ENCODE results near the gene CPA5.

The CPA5 gene

GRCh38 chr7:130405003-130405402 lies 60.4 kb downstream of the CPA5 start:
- TF ChIP-seq, protein P1, sequence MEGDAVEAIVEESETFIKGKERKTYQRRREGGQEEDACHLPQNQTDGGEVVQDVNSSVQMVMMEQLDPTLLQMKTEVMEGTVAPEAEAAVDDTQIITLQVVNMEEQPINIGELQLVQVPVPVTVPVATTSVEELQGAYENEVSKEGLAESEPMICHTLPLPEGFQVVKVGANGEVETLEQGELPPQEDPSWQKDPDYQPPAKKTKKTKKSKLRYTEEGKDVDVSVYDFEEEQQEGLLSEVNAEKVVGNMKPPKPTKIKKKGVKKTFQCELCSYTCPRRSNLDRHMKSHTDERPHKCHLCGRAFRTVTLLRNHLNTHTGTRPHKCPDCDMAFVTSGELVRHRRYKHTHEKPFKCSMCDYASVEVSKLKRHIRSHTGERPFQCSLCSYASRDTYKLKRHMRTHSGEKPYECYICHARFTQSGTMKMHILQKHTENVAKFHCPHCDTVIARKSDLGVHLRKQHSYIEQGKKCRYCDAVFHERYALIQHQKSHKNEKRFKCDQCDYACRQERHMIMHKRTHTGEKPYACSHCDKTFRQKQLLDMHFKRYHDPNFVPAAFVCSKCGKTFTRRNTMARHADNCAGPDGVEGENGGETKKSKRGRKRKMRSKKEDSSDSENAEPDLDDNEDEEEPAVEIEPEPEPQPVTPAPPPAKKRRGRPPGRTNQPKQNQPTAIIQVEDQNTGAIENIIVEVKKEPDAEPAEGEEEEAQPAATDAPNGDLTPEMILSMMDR (IDR thresholded peaks at IDR 0.05; ENCODE audit: low read depth, low read length, missing control alignments): no peak
- H3K4me3 ChIP-seq (ENCODE audit: low read depth, low read length): no peak overlapping the region
- in situ Hi-C loops (cut with HindIII; ENCODE audit: low sequenced_read_pairs): no loop called here
- DNase-seq (ENCODE audit: low read depth): no peak

DNA sequence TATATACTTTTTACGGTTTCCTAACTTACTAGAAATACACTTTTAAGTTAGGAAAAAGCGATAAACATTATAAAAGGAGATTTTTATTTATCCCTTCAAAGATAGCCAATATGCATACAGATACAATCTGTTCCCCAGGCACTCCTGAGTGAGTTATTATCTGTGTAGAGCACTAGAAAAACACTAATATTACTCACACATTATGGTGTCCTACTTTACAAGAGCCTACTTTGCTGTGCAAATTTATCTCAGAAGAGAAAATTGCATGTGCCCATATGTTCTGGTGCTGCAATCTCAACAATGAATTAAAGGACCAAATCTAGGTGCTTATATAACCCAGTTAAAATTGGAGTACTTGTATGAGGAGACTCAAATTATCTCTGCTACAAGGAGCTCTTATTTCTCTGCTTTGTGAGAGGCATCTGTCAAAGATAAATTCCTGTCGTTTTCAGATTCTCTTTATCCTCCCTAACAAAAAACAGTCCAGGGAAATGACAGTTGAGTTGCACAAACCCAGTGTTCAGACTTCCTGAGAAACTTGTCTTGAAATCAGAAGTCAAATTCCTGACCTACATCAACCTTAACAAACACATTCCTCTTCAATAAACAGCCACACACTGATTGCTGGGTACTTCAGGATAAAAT lies 64.6 kb downstream of the CPA5 start:
- TF ChIP-seq, protein P1 (IDR thresholded peaks at IDR 0.05; ENCODE audit: low read depth, low read length, missing control alignments): no peak
- H3K4me3 ChIP-seq (ENCODE audit: low read depth, low read length): no peak overlapping the region
- in situ Hi-C loops (cut with HindIII; ENCODE audit: low sequenced_read_pairs): no loop called here
- DNase-seq (ENCODE audit: low read depth): no peak

DNA sequence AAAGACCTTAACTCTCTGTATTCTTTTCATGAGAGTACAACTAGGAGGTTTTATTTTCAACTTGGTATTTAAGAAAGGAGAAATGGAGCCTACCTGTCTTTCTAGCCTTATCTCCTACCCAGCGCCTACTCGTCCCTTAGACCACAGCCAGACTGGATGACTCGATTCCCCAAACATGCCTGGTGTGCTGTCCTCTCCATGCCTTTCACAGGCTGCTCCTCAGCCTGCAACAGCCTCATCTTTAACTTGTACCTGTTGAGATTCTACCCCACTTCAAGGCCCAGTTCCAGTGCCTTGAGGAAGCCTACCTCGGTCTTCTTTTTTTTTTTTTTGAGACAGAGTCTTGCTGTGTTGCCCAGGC lies 65.1 kb downstream of the CPA5 start:
- in situ Hi-C loops (cut with HindIII; ENCODE audit: low sequenced_read_pairs): no loop called here
- no peak for DNase-seq (ENCODE audit: low read depth)
- H3K4me3 ChIP-seq (ENCODE audit: low read depth, low read length): no peak overlapping the region
- TF ChIP-seq, protein P1 (IDR thresholded peaks at IDR 0.05; ENCODE audit: low read depth, low read length, missing control alignments): no peak

- no peak for DNase-seq (ENCODE audit: low read depth)
- in situ Hi-C loops (cut with HindIII; ENCODE audit: low sequenced_read_pairs): no loop called here
- TF ChIP-seq, protein P1 (IDR thresholded peaks at IDR 0.05; ENCODE audit: low read depth, low read length, missing control alignments): no peak
- H3K4me3 ChIP-seq (ENCODE audit: low read depth, low read length): no peak overlapping the region
These were observed 66.4 kb downstream of the CPA5 start for GRCh38 chr7:130410868-130411541.

GRCh38 chr7:130413201-130413600 lies 68.6 kb downstream of the CPA5 start:
- in situ Hi-C loops (cut with HindIII; ENCODE audit: low sequenced_read_pairs): no loop called here

GRCh38 chr7:130415006-130415405 lies 70.4 kb downstream of the CPA5 start:
- TF ChIP-seq, protein P1 (IDR thresholded peaks at IDR 0.05; ENCODE audit: low read depth, low read length, missing control alignments): no peak
- H3K4me3 ChIP-seq (ENCODE audit: low read depth, low read length): no peak overlapping the region
- DNase-seq (ENCODE audit: low read depth): no peak
- in situ Hi-C loops (cut with HindIII; ENCODE audit: low sequenced_read_pairs): no loop called here

More at GRCh38 chr7:130413201-130413600, 68.6 kb downstream of the CPA5 start:
- no peak overlapping the region for H3K4me3 ChIP-seq (ENCODE audit: low read depth, low read length)
- no peak for DNase-seq (ENCODE audit: low read depth)
- TF ChIP-seq, protein P1 (IDR thresholded peaks at IDR 0.05; ENCODE audit: low read depth, low read length, missing control alignments): no peak
